Measurements from ENCODE around the gene ELMO3.
A peak's percentile ranks its signal among the peaks of the same experiment; 100 is the strongest.

Gene ELMO3

DNA sequence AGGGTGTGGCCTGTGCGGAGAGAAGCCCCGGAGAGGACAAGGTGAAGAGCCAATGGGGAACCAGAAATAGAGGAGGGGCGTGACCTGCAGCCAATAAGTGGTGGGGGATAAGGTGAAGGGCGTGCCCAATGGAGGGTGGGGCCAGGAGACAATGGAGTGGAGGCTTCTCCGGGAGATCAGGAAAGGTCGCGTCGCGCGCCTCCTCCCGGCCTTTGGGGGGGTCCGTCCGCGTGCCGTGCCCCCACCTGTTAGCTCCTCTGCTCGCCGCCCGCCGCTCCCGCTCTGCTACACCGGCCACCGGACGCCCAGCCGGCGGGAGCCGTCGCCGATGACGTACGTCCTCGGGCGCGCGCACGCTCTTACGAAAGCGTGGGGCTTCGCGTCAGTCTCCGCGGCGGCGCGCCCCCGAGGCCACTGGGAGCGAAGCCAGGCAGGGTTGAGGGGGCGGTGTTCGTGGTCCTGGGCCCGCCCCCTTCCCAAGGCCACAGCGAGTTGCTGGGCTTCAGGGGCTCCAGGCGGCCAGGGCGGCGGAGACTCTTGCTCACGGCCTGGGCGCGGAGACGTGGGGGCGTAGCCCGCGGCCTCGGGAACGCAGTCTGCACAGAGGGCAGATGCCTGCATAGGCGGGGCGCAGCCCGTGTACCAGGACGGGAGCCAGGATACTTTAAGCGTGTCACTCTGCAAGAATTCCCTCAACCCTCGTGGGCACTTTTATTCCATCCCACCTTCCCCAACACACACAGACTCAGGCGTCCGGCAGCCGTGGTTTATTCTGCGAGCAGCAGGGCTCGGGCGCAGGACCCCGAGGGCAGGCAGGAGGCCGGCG lies 15.1 kb upstream of the ELMO3 start, which contains the start of gene MATCAP1:
TSS of gene MATCAP1 (minus strand) at position 337 of the 826 bp plus-strand sequence. CDS start 3,353 bp downstream, outside the sequence.
- peak; percentile 91 for DNase-seq

DNA sequence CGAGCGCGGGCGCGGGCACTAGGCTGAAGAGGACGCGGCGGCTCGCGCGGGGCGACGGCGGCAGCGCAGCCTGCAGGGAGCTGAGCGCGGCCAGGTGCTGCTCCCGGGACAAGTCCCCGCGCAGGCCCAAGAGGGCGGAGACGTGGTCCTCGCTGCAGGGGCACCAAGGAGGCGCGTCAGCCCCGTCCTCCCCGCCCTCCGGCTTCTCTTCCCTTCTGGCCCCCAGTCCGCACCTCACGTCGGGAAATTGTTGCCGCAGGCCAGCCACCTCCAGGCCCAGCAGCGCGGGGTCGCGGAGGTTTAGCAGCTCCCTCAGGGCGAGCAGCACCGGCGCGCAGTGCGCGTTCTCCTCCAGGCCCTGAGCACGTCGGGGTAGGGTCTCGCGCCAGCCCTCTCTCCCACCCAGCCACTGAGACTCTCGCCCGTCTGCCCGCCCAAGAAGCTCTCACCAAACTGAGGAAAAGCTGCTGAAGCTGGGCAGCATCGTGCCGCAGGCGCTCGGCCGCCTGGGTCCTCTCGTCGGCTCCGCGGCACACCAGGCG lies 14.4 kb upstream of the ELMO3 start:
- no peak for DNase-seq

DNA sequence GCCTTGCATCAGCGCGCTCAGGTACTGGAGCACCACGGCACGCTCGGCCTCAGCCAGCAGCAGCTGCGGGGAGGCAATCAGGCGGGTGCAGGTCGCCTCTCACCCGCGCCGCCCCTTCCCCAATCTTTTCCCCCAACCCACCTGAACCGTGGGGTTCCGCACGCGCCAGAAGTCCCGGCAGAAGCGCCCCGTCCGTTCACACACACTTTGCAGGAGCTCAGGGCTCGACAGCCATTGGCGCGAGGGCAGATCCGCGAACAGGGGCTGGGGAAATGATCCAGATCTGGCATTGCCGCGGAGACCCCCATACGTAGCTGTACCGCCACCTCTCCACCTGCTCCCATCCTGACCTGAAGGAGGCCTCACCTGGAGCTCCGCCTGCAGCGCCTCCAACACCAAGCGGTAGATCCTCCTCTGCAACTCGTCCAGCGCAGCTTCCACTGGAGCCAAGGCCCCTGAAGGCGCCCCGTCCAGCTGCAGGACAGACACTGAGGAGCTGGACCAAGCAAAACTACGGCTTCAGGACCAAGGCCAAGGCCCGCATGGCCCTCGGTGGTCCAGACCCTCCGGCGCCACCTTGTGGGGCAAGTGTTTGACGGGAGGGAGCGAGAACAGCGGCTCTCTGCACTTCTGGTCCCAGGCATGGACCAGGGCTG lies 13.8 kb upstream of the ELMO3 start:
- no peak for DNase-seq

DNA sequence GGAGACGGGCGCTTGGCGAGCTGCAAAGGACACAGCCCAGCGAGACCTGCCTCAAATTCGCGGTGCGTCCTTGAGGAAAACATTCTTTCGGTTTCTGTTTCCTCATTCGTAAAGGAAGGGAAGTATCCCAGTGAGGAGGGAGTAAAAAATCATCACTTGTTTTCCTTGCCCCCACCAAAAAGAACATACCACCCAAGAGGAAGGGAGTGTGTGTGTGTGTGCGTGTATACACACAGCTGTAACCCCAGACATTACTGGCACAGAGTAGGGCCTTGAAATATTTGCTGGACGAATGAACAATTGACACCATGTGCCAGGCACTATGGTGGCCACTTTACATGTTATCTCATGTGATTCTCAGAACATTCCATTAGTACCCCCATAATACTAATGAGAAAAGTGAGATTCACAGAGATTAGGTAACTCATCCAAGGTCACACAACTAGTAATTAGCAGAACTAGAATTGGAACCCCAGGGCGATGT lies 13.2 kb upstream of the ELMO3 start:
- no peak for DNase-seq

DNA sequence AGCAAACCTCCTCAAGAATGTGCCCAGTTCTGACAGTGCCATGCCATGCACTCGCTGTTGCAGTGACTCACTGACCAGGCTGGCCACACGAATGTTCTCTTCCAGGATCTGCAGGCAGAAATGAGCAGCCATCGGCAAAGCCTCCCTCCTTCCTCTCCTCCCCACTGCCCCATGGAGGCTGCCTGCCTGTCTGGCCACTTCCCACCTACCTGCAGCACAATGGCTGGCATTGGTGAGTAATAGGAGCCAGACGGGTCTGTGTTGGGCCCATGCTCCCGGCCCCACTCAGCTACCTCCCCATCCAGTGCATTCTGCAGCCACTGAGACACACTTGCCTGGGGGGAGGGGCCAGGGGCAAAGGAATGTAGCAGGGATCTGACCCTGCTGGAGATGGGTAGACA lies 12.4 kb upstream of the ELMO3 start:
- DNase-seq, result no peak

DNA sequence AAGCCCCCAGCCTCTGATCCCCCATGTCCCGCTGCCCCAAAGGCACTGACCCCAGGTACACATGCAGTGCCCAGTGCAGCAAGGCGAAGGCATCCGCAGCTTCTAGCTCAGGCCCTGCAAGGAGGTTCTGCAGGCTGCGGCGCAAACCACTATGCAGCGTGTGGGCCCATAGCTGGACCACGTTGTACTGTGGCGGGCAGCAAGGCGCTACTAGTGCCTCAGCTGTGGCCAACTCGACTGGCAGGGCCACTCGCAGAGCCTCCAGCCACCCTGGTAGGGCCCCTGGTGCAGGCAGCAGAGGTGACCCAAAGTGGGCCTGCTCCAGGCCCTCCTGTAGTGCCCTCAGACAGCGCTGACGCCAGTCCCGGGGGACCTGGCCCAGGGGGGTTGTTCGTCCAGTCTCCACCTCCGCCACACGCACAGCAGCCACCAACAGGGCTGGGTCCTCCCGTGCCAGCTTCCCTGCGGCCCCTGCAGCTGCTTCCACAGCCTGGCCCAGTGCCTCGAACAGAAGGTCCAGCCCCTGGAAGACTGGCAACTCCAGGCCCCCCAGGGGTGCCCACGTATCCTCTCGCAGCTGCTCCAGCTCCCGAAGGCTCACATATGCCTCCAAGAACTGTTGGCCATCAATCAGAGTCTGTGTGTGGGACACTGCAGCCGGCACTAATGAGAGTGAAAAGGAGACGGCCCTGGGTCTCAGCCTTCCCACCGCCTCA lies 11.6 kb upstream of the ELMO3 start:
- no peak for DNase-seq

DNA sequence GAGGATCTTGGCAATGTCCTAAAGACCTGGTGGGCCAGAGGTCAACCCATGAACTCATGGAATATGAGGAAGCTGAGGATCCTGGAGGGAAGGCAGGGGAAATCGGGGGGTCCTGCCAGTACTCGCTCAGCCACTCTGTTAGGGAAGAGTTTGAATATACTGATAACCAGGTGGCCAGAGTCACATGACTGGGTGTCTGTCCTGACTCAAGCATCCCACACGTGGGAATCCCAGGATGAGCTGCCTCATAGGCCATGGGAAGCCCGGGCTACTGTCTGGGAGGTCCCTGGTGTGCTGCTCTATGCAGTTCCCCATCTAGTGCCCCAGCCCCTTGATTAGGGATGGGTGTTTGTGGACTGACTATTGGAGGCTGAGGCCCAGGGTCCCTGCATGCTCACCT lies 10.6 kb upstream of the ELMO3 start:
- DNase-seq, result no peak

DNA sequence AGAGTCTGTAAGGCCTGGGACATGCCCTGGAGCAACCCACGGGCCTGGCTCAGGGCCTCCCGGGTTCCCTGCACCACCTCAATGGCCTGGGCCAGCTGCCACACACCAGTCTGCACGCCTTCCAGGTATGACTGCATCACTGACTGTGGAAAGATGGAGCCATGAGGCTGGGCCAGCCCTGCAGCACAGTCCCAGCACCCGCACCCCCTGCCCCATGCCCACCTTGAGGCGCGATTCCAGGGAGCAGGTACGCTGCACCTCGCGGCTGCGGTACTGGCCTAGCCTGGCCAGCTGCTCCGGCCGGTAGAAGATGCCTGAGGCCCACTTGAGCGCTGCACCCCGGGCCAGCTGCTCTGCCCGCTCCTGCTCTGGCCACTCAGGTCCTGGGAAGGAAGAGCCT lies 10.1 kb upstream of the ELMO3 start:
- no peak for DNase-seq

DNA sequence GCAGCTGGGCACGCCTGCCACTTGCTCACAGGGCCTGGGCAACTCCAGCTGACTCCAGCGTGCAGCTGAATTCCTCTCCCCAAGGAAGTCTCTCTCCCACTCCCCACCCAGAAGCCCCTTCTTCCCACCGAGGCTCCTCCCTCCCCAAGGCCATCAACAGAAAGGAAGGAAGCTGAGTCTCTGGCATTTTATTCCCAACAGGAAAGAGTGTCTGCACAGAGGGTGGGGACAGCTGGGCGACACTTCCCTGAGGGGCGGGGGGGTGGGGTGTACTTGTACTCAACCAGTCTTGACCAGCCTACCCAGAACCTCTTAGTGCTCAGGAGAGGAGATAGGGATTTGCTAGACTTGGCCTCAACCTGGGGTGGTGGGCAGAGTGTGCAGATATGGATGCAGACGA lies 8.9 kb upstream of the ELMO3 start, which contains the start of gene EXOC3L1:
TSS of gene EXOC3L1 (minus strand) at position 96 of the 400 bp plus-strand sequence. CDS start 460 bp downstream, outside the sequence.
- no peak for DNase-seq

DNA sequence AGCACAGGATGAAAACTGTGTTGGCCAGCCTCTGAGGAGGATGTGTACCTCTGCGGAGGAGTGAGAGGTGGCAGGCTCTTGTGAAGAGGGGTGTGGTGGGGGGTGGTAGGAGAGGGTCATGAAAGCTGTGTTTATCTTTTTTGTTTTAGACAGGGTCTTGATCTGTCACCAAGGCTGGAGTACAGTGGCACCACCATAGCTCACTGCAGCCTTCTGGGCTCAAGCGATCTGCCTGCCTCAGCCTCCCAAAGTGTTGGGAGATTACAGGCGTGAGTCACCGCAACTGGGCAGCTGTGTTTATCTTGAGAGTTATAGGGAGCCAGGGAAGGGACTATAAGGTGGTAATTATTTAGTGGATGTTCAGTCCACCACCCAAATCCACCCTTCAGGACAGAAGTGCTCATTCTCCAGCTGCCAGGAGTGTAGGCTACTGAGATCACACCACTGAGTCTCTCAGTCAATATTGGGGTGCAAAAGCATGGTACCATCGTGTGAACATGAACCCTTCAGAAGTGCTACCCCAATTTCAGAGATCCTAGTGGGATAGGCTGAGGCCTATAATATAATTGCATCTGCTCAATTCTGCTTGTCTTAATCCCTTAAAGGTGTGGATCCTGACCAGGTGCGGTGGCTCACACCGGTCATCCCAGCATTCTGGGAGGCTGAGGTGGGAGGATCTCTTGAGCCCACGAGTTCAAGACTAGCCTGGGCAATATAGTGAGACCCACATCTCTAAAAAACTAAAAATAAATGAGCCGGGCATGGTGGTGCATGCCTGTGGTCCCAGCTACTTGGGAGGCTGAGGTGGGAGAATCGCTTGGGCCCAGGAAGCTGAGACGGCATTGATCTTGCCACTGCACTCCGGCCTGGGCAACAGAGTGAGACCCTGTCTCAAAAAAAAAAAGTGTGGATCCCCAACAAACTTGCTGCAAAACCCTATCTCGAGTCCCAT lies 8.2 kb upstream of the ELMO3 start:
- no peak for DNase-seq

DNA sequence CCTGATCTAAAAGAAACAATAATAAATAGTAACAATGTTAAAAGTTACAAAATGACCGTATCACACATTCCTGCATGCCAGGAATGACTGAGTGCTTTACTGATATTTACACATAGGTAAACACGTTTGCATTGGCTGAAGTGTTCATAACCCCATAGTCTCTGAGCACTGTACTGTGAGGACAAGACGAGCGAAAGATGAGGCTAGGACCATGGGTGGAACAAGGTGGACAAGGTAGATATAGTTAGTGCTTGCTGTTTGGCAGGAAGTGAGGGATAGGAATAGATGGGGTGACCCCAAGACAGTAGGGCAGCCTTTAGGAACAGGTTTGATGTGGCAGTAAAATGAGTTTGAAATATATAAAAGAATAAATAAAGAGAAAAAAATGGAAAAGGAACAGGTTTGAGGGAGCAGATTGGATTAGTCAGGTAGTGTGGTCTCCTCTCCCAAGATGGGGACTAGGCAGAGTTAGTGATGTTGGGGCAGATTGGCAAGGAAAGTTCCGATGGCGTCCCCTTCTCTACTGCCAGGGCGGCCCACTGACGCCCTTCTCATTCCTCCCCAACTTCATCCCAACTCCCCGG lies 7.4 kb upstream of the ELMO3 start:
- no peak for DNase-seq

DNA sequence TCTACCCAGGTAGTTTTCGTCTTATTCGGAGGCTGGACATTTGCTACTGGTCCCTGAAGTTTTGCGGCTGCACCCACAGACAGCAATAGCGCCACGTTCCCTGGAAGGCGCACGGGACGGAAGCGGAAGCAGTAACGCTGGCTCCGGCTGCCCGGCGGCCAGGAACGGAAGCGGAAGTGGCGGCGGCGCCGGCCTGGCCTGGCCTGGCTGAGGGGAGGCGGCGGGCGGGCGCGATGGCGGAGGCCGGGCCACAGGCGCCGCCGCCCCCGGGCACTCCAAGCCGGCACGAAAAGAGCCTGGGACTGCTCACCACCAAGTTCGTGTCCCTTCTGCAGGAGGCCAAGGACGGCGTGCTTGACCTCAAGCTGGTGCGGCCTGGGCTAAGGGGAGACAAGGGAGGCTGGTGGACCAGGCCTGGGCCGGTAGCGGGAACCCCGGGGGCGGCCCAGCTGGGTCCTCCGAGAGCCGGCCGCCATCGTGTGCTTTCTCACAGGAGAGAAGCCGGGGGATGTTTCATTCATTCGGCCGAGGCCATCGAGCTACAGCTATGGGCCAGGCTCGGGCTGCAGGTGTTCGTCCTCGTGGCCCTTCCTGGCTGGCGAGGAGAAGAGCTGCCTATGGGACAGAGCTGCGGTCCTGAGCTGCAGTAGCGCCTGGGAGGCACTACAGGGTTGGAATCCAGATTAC lies 6.8 kb upstream of the ELMO3 start, which contains the start of gene E2F4:
TSS of gene E2F4 (plus strand) at position 161 of the 687 bp plus-strand sequence. CDS start at position 234, 73 bp downstream.
- peak; percentile 35 for DNase-seq

DNA sequence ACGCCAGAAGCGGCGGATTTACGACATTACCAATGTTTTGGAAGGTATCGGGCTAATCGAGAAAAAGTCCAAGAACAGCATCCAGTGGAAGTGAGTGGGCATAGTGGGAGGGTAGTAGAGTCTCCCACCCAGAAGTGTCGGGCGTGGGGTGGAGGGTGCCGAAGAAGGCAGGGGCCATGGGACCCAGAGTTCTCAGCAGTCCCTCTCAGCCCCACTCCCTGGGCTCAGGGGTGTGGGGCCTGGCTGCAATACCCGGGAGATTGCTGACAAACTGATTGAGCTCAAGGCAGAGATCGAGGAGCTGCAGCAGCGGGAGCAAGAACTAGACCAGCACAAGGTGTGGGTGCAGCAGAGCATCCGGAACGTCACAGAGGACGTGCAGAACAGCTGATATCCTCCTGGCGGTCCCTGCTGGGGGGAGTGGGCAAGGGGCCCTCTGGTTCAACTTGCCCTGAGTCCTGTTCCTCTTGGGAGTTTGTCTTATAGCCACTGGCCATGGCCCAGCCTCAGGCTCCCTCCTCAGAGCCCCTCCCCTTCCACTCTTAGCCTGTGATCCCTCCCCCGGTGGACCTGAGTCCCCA lies 6.1 kb upstream of the ELMO3 start:
- no peak for DNase-seq

DNA sequence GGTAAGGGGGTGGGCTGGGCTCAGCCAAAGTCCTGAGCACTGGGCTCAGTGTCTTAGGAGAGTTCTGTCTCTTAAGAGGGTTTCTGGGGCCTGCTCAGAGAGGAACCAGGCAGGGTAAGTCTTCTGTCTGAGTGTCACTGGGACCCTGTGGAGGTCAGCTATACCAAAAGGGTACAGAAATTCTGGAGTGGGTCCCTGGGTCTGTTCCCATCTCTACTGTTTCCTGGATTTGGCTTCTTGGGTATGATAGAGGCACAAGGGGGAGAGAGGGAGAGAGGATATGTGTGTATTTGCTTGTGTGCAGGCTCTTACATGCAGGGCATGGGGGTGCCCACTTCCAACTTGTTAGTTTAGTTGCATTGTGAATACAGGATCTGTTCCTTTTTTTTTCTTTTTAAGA lies 5.4 kb upstream of the ELMO3 start:
- DNase-seq, result no peak

DNA sequence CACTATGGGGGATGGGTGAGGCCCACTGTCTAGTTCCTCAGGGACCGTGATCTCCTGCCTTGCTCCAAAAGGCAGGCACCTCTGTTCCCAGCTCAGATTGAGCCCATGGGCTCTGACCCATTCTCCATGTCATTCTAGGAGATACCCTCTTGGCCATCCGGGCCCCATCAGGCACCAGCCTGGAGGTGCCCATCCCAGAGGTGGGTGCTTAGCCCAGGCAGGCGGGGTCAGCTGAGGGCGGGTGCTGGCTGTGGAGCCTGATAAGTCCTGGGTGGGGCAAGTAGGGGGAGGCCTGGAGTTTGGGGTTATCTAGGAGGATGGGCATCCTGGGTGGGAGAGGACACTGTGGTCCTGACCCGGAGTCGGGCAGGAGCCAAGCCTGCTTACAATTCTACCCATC lies 4.7 kb upstream of the ELMO3 start:
- DNase-seq, result no peak

DNA sequence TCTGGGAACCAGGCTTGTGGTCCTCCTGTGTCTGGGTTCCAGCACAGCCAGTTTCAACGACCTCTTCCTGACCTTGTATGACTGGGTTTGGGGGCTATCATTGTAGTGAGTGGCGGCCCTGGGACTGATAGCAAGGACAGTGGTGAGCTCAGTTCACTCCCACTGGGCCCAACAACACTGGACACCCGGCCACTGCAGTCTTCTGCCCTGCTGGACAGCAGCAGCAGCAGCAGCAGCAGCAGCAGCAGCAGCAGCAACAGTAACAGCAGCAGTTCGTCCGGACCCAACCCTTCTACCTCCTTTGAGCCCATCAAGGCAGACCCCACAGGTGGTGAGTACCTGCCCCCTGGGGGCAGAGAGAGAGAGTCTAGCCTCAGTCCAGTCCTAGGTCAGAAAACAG lies 3.3 kb upstream of the ELMO3 start:
- DNase-seq, result no peak

DNA sequence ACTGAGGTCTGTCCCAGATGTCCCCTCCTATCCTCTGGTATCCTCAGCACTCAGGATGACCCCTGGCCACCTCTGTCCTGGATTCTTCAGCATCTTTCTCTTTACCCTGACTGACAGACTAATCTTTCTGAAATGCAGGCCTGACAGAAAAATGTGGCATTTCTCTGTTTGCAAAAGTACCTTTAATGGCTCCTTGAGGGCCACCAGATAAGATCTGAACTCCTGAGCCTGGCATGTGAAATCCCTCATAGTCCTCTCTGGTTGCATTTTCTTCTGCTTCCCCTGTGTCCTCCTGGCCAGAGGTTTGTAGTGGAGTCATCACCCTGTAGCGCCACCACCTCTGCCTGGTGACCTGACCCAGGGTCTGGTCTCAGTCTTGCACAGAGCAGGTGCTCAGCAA lies 2.0 kb upstream of the ELMO3 start:
- no peak for DNase-seq

DNA sequence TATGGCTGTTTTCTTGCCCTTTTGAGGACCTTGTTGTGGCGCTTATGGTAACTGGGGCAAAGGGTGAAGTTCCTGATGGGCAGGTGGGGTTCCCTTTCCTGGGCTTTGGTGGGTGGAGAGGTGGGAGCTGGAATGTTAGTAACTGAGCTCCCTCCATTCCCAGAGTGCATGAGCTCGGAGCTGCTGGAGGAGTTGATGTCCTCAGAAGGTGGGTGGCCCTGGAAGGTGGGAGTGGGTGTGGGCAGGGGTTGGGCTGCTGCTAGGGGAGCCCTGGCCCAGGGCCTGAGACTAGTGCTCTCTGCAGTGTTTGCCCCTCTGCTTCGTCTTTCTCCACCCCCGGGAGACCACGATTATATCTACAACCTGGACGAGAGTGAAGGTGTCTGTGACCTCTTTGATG lies 1.2 kb upstream of the ELMO3 start:
- DNase-seq, result no peak

DNA sequence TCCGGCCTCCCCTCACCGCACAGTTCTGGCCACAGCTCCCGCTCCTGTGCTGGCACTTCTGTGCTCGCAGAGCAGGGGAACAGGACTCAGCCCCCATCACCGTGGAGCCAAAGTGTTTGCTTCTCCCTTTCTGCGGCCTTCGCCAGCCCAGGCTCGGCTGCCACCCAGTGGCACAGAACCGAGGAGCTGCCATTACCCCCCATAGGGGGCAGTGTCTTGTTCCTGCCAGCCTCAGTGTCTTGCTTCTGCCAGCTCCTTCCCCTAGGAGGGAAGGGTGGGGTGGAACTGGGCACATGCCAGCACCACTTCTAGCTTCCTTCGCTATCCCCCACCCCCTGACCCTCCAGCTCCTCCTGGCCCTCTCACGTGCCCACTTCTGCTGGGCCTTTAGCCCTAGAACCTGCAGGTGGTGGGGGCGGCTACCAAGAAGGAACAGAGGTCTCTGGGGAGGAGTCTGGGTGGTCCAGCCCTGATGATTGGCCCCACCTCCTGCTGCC lies 645 bp upstream of the ELMO3 start:
- DNase-seq, result no peak

DNA sequence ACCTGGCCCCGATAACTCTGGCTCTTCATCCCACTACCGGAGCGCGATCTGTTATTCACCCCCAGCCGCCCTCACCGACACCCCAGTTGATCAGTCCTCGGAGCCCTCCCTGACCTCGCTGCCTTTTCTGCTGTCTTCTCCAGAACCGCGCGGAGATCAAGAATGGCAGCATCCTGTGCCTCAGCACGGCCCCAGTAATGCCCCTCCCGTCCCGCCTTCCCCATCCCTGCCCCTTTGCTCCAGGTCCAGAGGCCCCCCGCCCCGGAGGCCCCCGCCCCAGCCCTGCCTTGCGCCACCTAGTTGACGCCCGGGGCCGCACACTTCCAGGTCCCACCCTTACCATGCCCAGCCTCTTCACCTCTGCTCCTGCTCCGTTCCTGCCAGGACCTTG lies 872 bp downstream of the ELMO3 start:
- DNase-seq, result no peak

Data from SIG-M5 (cell line).